H9 (cell line): Measurements from ENCODE around the gene EFCAB6. TPM values are rescaled to one million over a fixed set of nuclear protein-coding genes. Genes with fewer than 3 reads are reported as not detected.

Source experiments
- DNase-seq: peaks from one replicate; pipeline ENCODE4 v3.0.0-alpha.2; 2017
- H2AFZ ChIP-seq: one replicate; pipeline ENCODE4 v1.6.1; 2013; ENCODE audit warnings: mild to moderate bottlenecking, low read length, control low read depth, moderate library complexity
- H2AK5ac ChIP-seq: 2 replicates; pipeline ENCODE4 v1.6.1; 2013; ENCODE audit warnings: low read length, control low read depth, mixed read lengths; ENCODE audit not compliant: insufficient read length
- H2BK120ac ChIP-seq: one replicate; pipeline ENCODE4 v1.6.1; 2013; ENCODE audit warnings: low read depth, mild to moderate bottlenecking, low read length, control low read depth, inconsistent platforms; ENCODE audit not compliant: poor library complexity, severe bottlenecking
- H2BK12ac ChIP-seq: 2 replicates; pipeline ENCODE4 v1.6.1; 2013; ENCODE audit warnings: low read length, control low read depth, mixed read lengths, low read depth; ENCODE audit not compliant: insufficient read length
- H2BK15ac ChIP-seq: 2 replicates; pipeline ENCODE4 v1.6.1; 2013; ENCODE audit warnings: low read depth, low read length, control low read depth
- H2BK20ac ChIP-seq: one replicate; pipeline ENCODE4 v1.6.1; 2013; ENCODE audit warnings: low read depth, mild to moderate bottlenecking, low read length, control low read depth, inconsistent platforms; ENCODE audit not compliant: poor library complexity, severe bottlenecking
- H2BK5ac ChIP-seq: 2 replicates; pipeline ENCODE4 v1.6.1; 2013; ENCODE audit warnings: low read length, control low read depth, mixed read lengths; ENCODE audit not compliant: insufficient read length
- H3K14ac ChIP-seq: 2 replicates; pipeline ENCODE4 v1.6.1; 2013; ENCODE audit warnings: low read length, control low read depth; ENCODE audit not compliant: insufficient read depth
- H3K18ac ChIP-seq: 2 replicates; pipeline ENCODE4 v1.6.1; 2013; ENCODE audit warnings: low read depth, mild to moderate bottlenecking, mixed read lengths, low read length, control low read depth; ENCODE audit not compliant: insufficient read length
- H3K23ac ChIP-seq: 2 replicates; pipeline ENCODE4 v1.6.1; 2013; ENCODE audit warnings: low read length, control low read depth, mixed read lengths, low read depth; ENCODE audit not compliant: insufficient read length
- H3K23me2 ChIP-seq: 2 replicates; pipeline ENCODE4 v1.6.1; 2013; ENCODE audit warnings: low read depth, mild to moderate bottlenecking, mixed read lengths, low read length, control low read depth; ENCODE audit not compliant: insufficient read length, poor library complexity, severe bottlenecking
- H3K27ac ChIP-seq: 2 replicates; pipeline ENCODE4 v1.5.1; 2013; ENCODE audit warnings: low read length, control low read depth, mixed read lengths, low read depth; ENCODE audit not compliant: insufficient read length
- H3K27me3 ChIP-seq: 2 replicates; pipeline ENCODE4 v1.6.1; 2013; ENCODE audit warnings: low read length, control low read depth, inconsistent platforms; ENCODE audit not compliant: insufficient read depth
- H3K4ac ChIP-seq: 2 replicates; pipeline ENCODE4 v1.6.1; 2013; ENCODE audit warnings: low read depth, mild to moderate bottlenecking, control low read depth, inconsistent platforms, low read length, moderate library complexity
- H3K4me1 ChIP-seq: 2 replicates; pipeline ENCODE4 v1.6.1; 2013; ENCODE audit warnings: low read length, control low read depth, inconsistent platforms; ENCODE audit not compliant: insufficient read depth
- H3K4me2 ChIP-seq: 2 replicates; pipeline ENCODE4 v1.6.1; 2013; ENCODE audit warnings: low read length, control low read depth, mixed read lengths; ENCODE audit not compliant: insufficient read length, insufficient read depth
- H3K56ac ChIP-seq: 2 replicates; pipeline ENCODE4 v1.6.1; 2013; ENCODE audit warnings: low read depth, mild to moderate bottlenecking, mixed read lengths, low read length, control low read depth; ENCODE audit not compliant: insufficient read length
- H3K79me1 ChIP-seq: 2 replicates; pipeline ENCODE4 v1.6.1; 2013; ENCODE audit warnings: low read depth, mild to moderate bottlenecking, moderate library complexity, low read length, control low read depth, inconsistent platforms; ENCODE audit not compliant: insufficient read depth, poor library complexity, severe bottlenecking
- H3K79me2 ChIP-seq: 2 replicates; pipeline ENCODE4 v1.6.1; 2013; ENCODE audit warnings: low read length, control low read depth, inconsistent platforms; ENCODE audit not compliant: insufficient read depth
- H3K9ac ChIP-seq: 2 replicates; pipeline ENCODE4 v1.6.1; 2013; ENCODE audit warnings: low read length, control low read depth, mixed read lengths; ENCODE audit not compliant: insufficient read length; ENCODE audit errors: extremely low read depth
- H3K9me3 ChIP-seq: one replicate; pipeline ENCODE4 v1.6.1; 2013; ENCODE audit warnings: low read depth, low read length, inconsistent platforms; ENCODE audit not compliant: control insufficient read depth
- H3T11ph ChIP-seq: one replicate; pipeline ENCODE4 v1.6.1; 2013; ENCODE audit warnings: mild to moderate bottlenecking, low read length, control low read depth, inconsistent platforms
- H4K20me1 ChIP-seq: one replicate; pipeline ENCODE4 v1.6.1; 2013; ENCODE audit not compliant: control insufficient read depth, insufficient read length, insufficient read depth
- H4K5ac ChIP-seq: 2 replicates; pipeline ENCODE4 v1.6.1; 2013; ENCODE audit warnings: low read depth, mild to moderate bottlenecking, mixed read lengths, low read length, control low read depth; ENCODE audit not compliant: insufficient read length
- H4K8ac ChIP-seq: replicated peaks from 2 replicates; pipeline ENCODE4 v1.6.1; 2013; ENCODE audit warnings: low read length, control low read depth, mixed read lengths, low read depth; ENCODE audit not compliant: insufficient read length
- H4K91ac ChIP-seq: 2 replicates; pipeline ENCODE4 v1.6.1; 2013; ENCODE audit warnings: low read depth, mild to moderate bottlenecking, moderate library complexity, mixed read lengths, low read length, control low read depth; ENCODE audit not compliant: insufficient read length
- H3K27ac Mint-ChIP-seq, 3 experiments: 2 replicates in 2 of 3; 3 replicates in 1 of 3; pipeline ENCODE4 v1.8.0; 2020 to 2021; ENCODE audit warnings: mixed read lengths in 3 of 3, mild to moderate bottlenecking in 1 of 3, moderate library complexity in 1 of 3
- H3K27me3 Mint-ChIP-seq: 2 replicates; pipeline ENCODE4 v1.8.0; 2021; ENCODE audit warnings: low read depth, mild to moderate bottlenecking, moderate library complexity, mixed read lengths
- H3K36me3 Mint-ChIP-seq, 3 experiments: 2 replicates in 2 of 3; 3 replicates in 1 of 3; pipeline ENCODE4 v1.8.0; 2020 to 2021; ENCODE audit warnings: low read depth in 3 of 3, mixed read lengths in 3 of 3; ENCODE audit not compliant: insufficient read depth in 1 of 3
- H3K4me1 Mint-ChIP-seq, 2 experiments: 2 replicates each; pipeline ENCODE4 v1.8.0; 2020; ENCODE audit warnings: mixed read lengths in 2 of 2
- H3K4me3 Mint-ChIP-seq, 2 experiments: 2 replicates in 1 of 2; 3 replicates in 1 of 2; pipeline ENCODE4 v1.8.0; 2020 to 2021; ENCODE audit warnings: mild to moderate bottlenecking in 2 of 2, mixed read lengths in 2 of 2, moderate library complexity in 1 of 2
- H3K9me3 Mint-ChIP-seq, 2 experiments: 2 replicates in 1 of 2; 3 replicates in 1 of 2; pipeline ENCODE4 v1.8.0; 2020; ENCODE audit warnings: mild to moderate bottlenecking in 2 of 2, mixed read lengths in 2 of 2, moderate library complexity in 1 of 2
- CTCF ChIP-seq: fragments of 200-600 bp; sonication (generic); conservative IDR thresholded peaks from 3 replicates; pipeline ENCODE4 v1.8.0; 2021; ENCODE audit warnings: antibody characterized with exemption, mild to moderate bottlenecking
- WGBS: extraction: QIAGEN DNeasy Blood & Tissue Kit; methylation state at CpG from one replicate; pipeline ENCODE4 v1.1.7; 2013; ENCODE audit warnings: missing lambda C conversion rate, low lambda C conversion rate, mixed read lengths; ENCODE audit not compliant: insufficient read length; ENCODE audit errors: extremely low coverage; 5-methylcytosine and 5-hydroxymethylcytosine counted together
- total RNA-seq: library from RNA; stranded (reverse); gene quantifications from 2 replicates; pipeline ENCODE4 v1.2.1, GENCODE V29; 2021

EFCAB6 gene
- total RNA-seq, 1 experiment from 2014 or later = 0.31 TPM

- no peak overlapping the region for H3K14ac ChIP-seq
- H3K4ac ChIP-seq = no peak overlapping the region
- no peak overlapping the region for H3K23ac ChIP-seq
- no peak overlapping the region for H2AK5ac ChIP-seq
- Mint-ChIP-seq H3K27me3 (peaks cover 10% of the 10 kb centered on the region), H3K9me3 (peaks cover 15 to 22% of the 10 kb centered on the region in 2 experiments), H3K4me3 (no peak overlapping the region), H3K4me1 (no peaks in the 10 kb centered on the region), H3K36me3 (peaks cover 0 to 6% (median 3%) of the 10 kb centered on the region in 3 experiments; a peak in 4 of 7 replicates), H3K27ac (no peak overlapping the region)
- H2BK120ac ChIP-seq = no peak overlapping the region
- H4K91ac ChIP-seq = no peak overlapping the region
- no peak for DNase-seq
- H3K56ac ChIP-seq = no peak overlapping the region
- no peak overlapping the region for H4K8ac ChIP-seq
- H3K4me2 ChIP-seq = no peak overlapping the region
- WGBS = no CpG with 5 or more reads among the region's 4 CpGs
- H2BK20ac ChIP-seq = no peak overlapping the region
- no peak overlapping the region for H3K27ac ChIP-seq
- no peaks in the 10 kb centered on the region for H3K23me2 ChIP-seq
- H4K5ac ChIP-seq = no peak overlapping the region
- H2BK5ac ChIP-seq = no peak overlapping the region
- H4K20me1 ChIP-seq = no peaks in the 10 kb centered on the region
- no peaks in the 10 kb centered on the region for H3K79me2 ChIP-seq
- no peak overlapping the region for H2BK15ac ChIP-seq
- TF ChIP-seq CTCF = no peak
- no peaks in the 10 kb centered on the region for H3K4me1 ChIP-seq
- H3K27me3 ChIP-seq = no peaks in the 10 kb centered on the region
- no peak overlapping the region for H3T11ph ChIP-seq
- no peak overlapping the region for H2BK12ac ChIP-seq
- H2AFZ ChIP-seq = no peak overlapping the region
- no peak overlapping the region for H3K18ac ChIP-seq
- H3K9ac ChIP-seq = no peak overlapping the region
- H3K79me1 ChIP-seq = no peaks in the 10 kb centered on the region
- no peaks in the 10 kb centered on the region for H3K9me3 ChIP-seq
These were observed 193.6 kb downstream of the EFCAB6 start for GRCh38 chr22:43618517-43618916.
